Measurements from ENCODE around the gene RASGEF1C.
A peak's percentile ranks its signal among the peaks of the same experiment; 100 is the strongest.

RASGEF1C gene

GRCh38 chr5:180209137-180209581 is at the start of gene RASGEF1C:
Gene RASGEF1C (minus strand): TSS chr5:180209211. CDS start chr5:180138052, 71,159 bp downstream.
- peak; percentile 58 for DNase-seq

GRCh38 chr5:180253036-180253824 is 44.2 kb upstream of the RASGEF1C start:
- DNase-seq: no peak

- no peak for DNase-seq
These were observed 42.9 kb upstream of the RASGEF1C start for GRCh38 chr5:180251887-180252286.

GRCh38 chr5:180251141-180251540 is 42.1 kb upstream of the RASGEF1C start:
- DNase-seq: no peak

- DNase-seq: no peak
These were observed 41.3 kb upstream of the RASGEF1C start for GRCh38 chr5:180250329-180250728.

GRCh38 chr5:180241600-180241999 is 32.6 kb upstream of the RASGEF1C start:
- no peak for DNase-seq

- no peak for DNase-seq
These were observed 29.6 kb upstream of the RASGEF1C start for GRCh38 chr5:180238631-180239030.

GRCh38 chr5:180235846-180236245 is 26.8 kb upstream of the RASGEF1C start:
- DNase-seq: no peak

- DNase-seq: no peak
These were observed 26.1 kb upstream of the RASGEF1C start for GRCh38 chr5:180235077-180235476.

- DNase-seq: no peak
These were observed 25.3 kb upstream of the RASGEF1C start for GRCh38 chr5:180234271-180234670.

GRCh38 chr5:180233729-180234128 is 24.7 kb upstream of the RASGEF1C start:
- no peak for DNase-seq

- no peak for DNase-seq
These were observed 21.0 kb upstream of the RASGEF1C start for GRCh38 chr5:180230017-180230416.

GRCh38 chr5:180222056-180222455 is 13.0 kb upstream of the RASGEF1C start:
- no peak for DNase-seq

GRCh38 chr5:180217797-180218196 is 8.8 kb upstream of the RASGEF1C start:
- DNase-seq: no peak

GRCh38 chr5:180216646-180217171 is 7.7 kb upstream of the RASGEF1C start:
- no peak for DNase-seq

GRCh38 chr5:180215783-180216630 is 7.0 kb upstream of the RASGEF1C start:
- DNase-seq: no peak

GRCh38 chr5:180214870-180215770 is 6.1 kb upstream of the RASGEF1C start:
- DNase-seq: no peak

GRCh38 chr5:180213657-180214207 is 4.7 kb upstream of the RASGEF1C start:
- no peak for DNase-seq

- no peak for DNase-seq
These were observed 4.2 kb upstream of the RASGEF1C start for GRCh38 chr5:180213256-180213600.

GRCh38 chr5:180212363-180213255 is 3.6 kb upstream of the RASGEF1C start:
- no peak for DNase-seq

GRCh38 chr5:180211761-180212035 is 2.7 kb upstream of the RASGEF1C start:
- DNase-seq: no peak

Measured in activated naive CD4-positive, alpha-beta T cell treated with Interleukin-2 at 50 U/mL for 16 hours (primary cell).